Skeletal muscle tissue (tissue), 4 donors: Measurements from ENCODE around the gene FIGLA. TPM values are rescaled to one million over a fixed set of nuclear protein-coding genes. Genes with fewer than 3 reads are reported as not detected.

Experiments
- H3K27ac ChIP-seq: one replicate; pipeline ENCODE4 v1.7.0; 2013; ENCODE audit warnings: mild to moderate bottlenecking, low read depth, low read length, inconsistent platforms
- H3K27me3 ChIP-seq, 3 donors: one replicate each; pipeline ENCODE4 v1.7.0; 2013; ENCODE audit warnings: low read length in 3 of 3; ENCODE audit not compliant: control insufficient read depth in 3 of 3, insufficient read depth in 3 of 3
- H3K36me3 ChIP-seq, 3 donors: one replicate each; pipeline ENCODE4 v1.7.0; 2013; ENCODE audit warnings: low read length in 3 of 3; ENCODE audit not compliant: control insufficient read depth in 3 of 3, insufficient read depth in 3 of 3
- H3K4me1 ChIP-seq, 3 donors: one replicate each; pipeline ENCODE4 v1.7.0; 2013; ENCODE audit warnings: low read length in 3 of 3, mild to moderate bottlenecking in 3 of 3; ENCODE audit not compliant: control insufficient read depth in 3 of 3, insufficient read depth in 3 of 3
- H3K4me3 ChIP-seq, 3 donors: one replicate each; pipeline ENCODE4 v1.7.0; 2013; ENCODE audit warnings: low read length in 3 of 3
- H3K9ac ChIP-seq, 3 donors: one replicate each; pipeline ENCODE4 v1.7.0; 2013; ENCODE audit warnings: low read length in 3 of 3, mild to moderate bottlenecking in 3 of 3, moderate library complexity in 2 of 3, low read depth in 1 of 3
- H3K9me3 ChIP-seq, 3 donors: one replicate each; pipeline ENCODE4 v1.7.0; 2013; ENCODE audit warnings: low read length in 3 of 3; ENCODE audit not compliant: control insufficient read depth in 3 of 3
- total RNA-seq: library from RNA; depleted of rRNA; stranded (reverse); fragments of >200 nt; gene quantifications from one replicate; pipeline ENCODE4 v1.2.3, GENCODE V29; 2014
- donor health status: Osteomylitis.

The FIGLA gene
- total RNA-seq, 1 donor from 2014 or later: not detected

- H3K9ac ChIP-seq: peak overlapping the region in 2 of 3 donors; percentile 20 to 66
- peaks cover 29 to 40% (median 36%) of the 10 kb centered on the region in 3 donors for H3K27me3 ChIP-seq
- peaks cover 5 to 8% (median 7%) of the 10 kb centered on the region in 3 donors for H3K4me1 ChIP-seq
- H3K36me3 ChIP-seq: no peaks in the 10 kb centered on the region
- no peak overlapping the region for H3K27ac ChIP-seq
- H3K4me3 ChIP-seq: peak overlapping the region; percentile 52 to 59 (median 54)
- no peaks in the 10 kb centered on the region for H3K9me3 ChIP-seq
These were observed 23.3 kb downstream of the FIGLA start for GRCh38 chr2:70767079-70767698.

- Histone ChIP-seq H3K4me3 (peak overlapping the region in 2 of 3 donors; percentile 52 to 56), H3K9me3 (no peaks in the 10 kb centered on the region), H3K9ac (no peak overlapping the region), H3K27ac (no peak overlapping the region), H3K36me3 (no peaks in the 10 kb centered on the region), H3K27me3 (peaks cover 29 to 40% (median 36%) of the 10 kb centered on the region in 3 donors), H3K4me1 (peaks cover 5 to 8% (median 7%) of the 10 kb centered on the region in 3 donors)
These were observed 23.9 kb downstream of the FIGLA start for GRCh38 chr2:70766357-70767078.

- H3K27me3 ChIP-seq: peaks cover 29 to 40% (median 36%) of the 10 kb centered on the region in 3 donors
- H3K27ac ChIP-seq: no peak overlapping the region
- H3K36me3 ChIP-seq: no peaks in the 10 kb centered on the region
- no peak overlapping the region for H3K4me3 ChIP-seq
- no peaks in the 10 kb centered on the region for H3K9me3 ChIP-seq
- peaks cover 5 to 8% (median 7%) of the 10 kb centered on the region in 3 donors for H3K4me1 ChIP-seq
- H3K9ac ChIP-seq: no peak overlapping the region
These were observed 24.9 kb downstream of the FIGLA start for GRCh38 chr2:70765507-70765906.

- H3K4me3 ChIP-seq: no peak overlapping the region
- H3K36me3 ChIP-seq: no peaks in the 10 kb centered on the region
- peaks cover 7 to 25% (median 9%) of the 10 kb centered on the region in 3 donors for H3K27me3 ChIP-seq
- H3K27ac ChIP-seq: no peak overlapping the region
- H3K4me1 ChIP-seq: no peaks in the 10 kb centered on the region
- no peaks in the 10 kb centered on the region for H3K9me3 ChIP-seq
- H3K9ac ChIP-seq: no peak overlapping the region
These were observed 31.0 kb downstream of the FIGLA start for GRCh38 chr2:70759446-70759845.

GRCh38 chr2:70757966-70758365 lies 32.5 kb downstream of the FIGLA start:
- H3K4me1 ChIP-seq: no peaks in the 10 kb centered on the region
- H3K36me3 ChIP-seq: no peaks in the 10 kb centered on the region
- no peak overlapping the region for H3K4me3 ChIP-seq
- no peak overlapping the region for H3K9ac ChIP-seq
- no peak overlapping the region for H3K27ac ChIP-seq
- H3K27me3 ChIP-seq: peaks cover 8 to 20% (median 9%) of the 10 kb centered on the region in 3 donors
- H3K9me3 ChIP-seq: no peaks in the 10 kb centered on the region

- Histone ChIP-seq H3K9ac (no peak overlapping the region), H3K27ac (no peak overlapping the region), H3K4me3 (no peak overlapping the region), H3K9me3 (no peaks in the 10 kb centered on the region), H3K27me3 (peaks cover 8 to 20% (median 9%) of the 10 kb centered on the region in 3 donors), H3K4me1 (no peaks in the 10 kb centered on the region), H3K36me3 (no peaks in the 10 kb centered on the region)
These were observed 33.1 kb downstream of the FIGLA start for GRCh38 chr2:70757360-70757759.

GRCh38 chr2:70756128-70756527 lies 34.3 kb downstream of the FIGLA start:
- no peaks in the 10 kb centered on the region for H3K4me1 ChIP-seq
- H3K27me3 ChIP-seq: peaks cover 8 to 20% (median 9%) of the 10 kb centered on the region in 3 donors
- no peak overlapping the region for H3K4me3 ChIP-seq
- H3K9me3 ChIP-seq: no peaks in the 10 kb centered on the region
- H3K36me3 ChIP-seq: no peaks in the 10 kb centered on the region
- no peak overlapping the region for H3K9ac ChIP-seq
- no peak overlapping the region for H3K27ac ChIP-seq

- peaks cover 8 to 20% (median 9%) of the 10 kb centered on the region in 3 donors for H3K27me3 ChIP-seq
These were observed 36.5 kb downstream of the FIGLA start for GRCh38 chr2:70753902-70754301.

GRCh38 chr2:70753031-70753430 lies 37.4 kb downstream of the FIGLA start:
- H3K27me3 ChIP-seq: peaks cover 8 to 20% (median 9%) of the 10 kb centered on the region in 3 donors
- no peak overlapping the region for H3K27ac ChIP-seq
- H3K9ac ChIP-seq: no peak overlapping the region

More at GRCh38 chr2:70753902-70754301, 36.5 kb downstream of the FIGLA start:
- H3K9ac ChIP-seq: no peak overlapping the region
- H3K27ac ChIP-seq: no peak overlapping the region
- no peaks in the 10 kb centered on the region for H3K36me3 ChIP-seq
- H3K4me1 ChIP-seq: no peaks in the 10 kb centered on the region
- H3K9me3 ChIP-seq: no peaks in the 10 kb centered on the region
- H3K4me3 ChIP-seq: no peak overlapping the region

GRCh38 chr2:70752396-70752795 lies 38.0 kb downstream of the FIGLA start:
- Histone ChIP-seq H3K4me3 (no peak overlapping the region), H3K9ac (no peak overlapping the region), H3K4me1 (no peaks in the 10 kb centered on the region), H3K36me3 (no peaks in the 10 kb centered on the region), H3K27ac (no peak overlapping the region), H3K27me3 (peaks cover 6 to 19% (median 10%) of the 10 kb centered on the region in 3 donors), H3K9me3 (peaks cover 0 to under 1% (median 0%) of the 10 kb centered on the region in 3 donors)

More at GRCh38 chr2:70753031-70753430, 37.4 kb downstream of the FIGLA start:
- H3K4me1 ChIP-seq: no peaks in the 10 kb centered on the region
- no peaks in the 10 kb centered on the region for H3K9me3 ChIP-seq
- no peak overlapping the region for H3K4me3 ChIP-seq
- no peaks in the 10 kb centered on the region for H3K36me3 ChIP-seq
